ENCODE measurements around the gene KPRP. TPM values are rescaled to one million over a fixed set of nuclear protein-coding genes. Genes with fewer than 3 reads are reported as not detected.

KPRP gene
- total RNA-seq, 1 experiment from 2014 or later: not detected

DNA sequence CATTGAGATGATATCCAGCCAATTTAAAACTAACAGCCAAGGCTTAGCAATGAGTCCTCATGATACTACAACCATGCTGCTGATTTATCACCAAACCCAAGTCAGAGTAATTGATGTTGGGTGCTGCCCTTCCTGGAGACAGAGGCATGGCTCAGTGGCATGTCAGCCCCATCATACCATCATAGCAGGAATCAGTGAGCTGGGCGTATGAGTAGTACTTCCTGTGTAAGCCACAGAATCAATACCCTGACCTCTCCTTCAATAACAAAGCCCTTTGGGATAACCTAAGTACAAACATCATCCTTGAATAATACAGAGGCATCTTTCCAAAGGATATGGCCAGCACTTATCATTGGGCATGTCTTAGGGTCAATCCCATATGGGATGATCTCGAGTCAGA, 25.3 kb downstream of the KPRP start:
- intact Hi-C loops (cut with micrococcal nuclease; ENCODE audit: unreplicated experiment): no loop called here
- no TSS peak for BruUV-seq (replicated peaks)
- POLR2A ChIA-PET: no interaction called here
- no peaks in the 10 kb centered on the region for H3K36me3 Mint-ChIP-seq (ENCODE audit: insufficient read depth, unreplicated experiment)
- Histone ChIP-seq H3K36me3 (ENCODE audit: control insufficient read depth, insufficient read depth, low read length) (no peaks in the 10 kb centered on the region), H3K9me3 (no peaks in the 10 kb centered on the region), H3K27me3 (replicated peaks; ENCODE audit: control insufficient read depth, insufficient read depth, low read length) (no peaks in the 10 kb centered on the region; the same call in 1 of the 2 replicates), H3K4me3 (ENCODE audit: low read depth, low read length) (no peak overlapping the region), H3K4me1 (0 out of 2 replicates have a peak, but pooled peaks cover 4% of the 10 kb centered on the region)
- no peak for DNase-seq
- H3K4me3 Mint-ChIP-seq (ENCODE audit: unreplicated experiment): no peak overlapping the region
- peaks cover 14% of the 10 kb centered on the region for H3K27me3 Mint-ChIP-seq (ENCODE audit: insufficient read depth, unreplicated experiment)
- no peak overlapping the region for H3K27ac Mint-ChIP-seq (ENCODE audit: unreplicated experiment)
- TF ChIP-seq, protein P1, sequence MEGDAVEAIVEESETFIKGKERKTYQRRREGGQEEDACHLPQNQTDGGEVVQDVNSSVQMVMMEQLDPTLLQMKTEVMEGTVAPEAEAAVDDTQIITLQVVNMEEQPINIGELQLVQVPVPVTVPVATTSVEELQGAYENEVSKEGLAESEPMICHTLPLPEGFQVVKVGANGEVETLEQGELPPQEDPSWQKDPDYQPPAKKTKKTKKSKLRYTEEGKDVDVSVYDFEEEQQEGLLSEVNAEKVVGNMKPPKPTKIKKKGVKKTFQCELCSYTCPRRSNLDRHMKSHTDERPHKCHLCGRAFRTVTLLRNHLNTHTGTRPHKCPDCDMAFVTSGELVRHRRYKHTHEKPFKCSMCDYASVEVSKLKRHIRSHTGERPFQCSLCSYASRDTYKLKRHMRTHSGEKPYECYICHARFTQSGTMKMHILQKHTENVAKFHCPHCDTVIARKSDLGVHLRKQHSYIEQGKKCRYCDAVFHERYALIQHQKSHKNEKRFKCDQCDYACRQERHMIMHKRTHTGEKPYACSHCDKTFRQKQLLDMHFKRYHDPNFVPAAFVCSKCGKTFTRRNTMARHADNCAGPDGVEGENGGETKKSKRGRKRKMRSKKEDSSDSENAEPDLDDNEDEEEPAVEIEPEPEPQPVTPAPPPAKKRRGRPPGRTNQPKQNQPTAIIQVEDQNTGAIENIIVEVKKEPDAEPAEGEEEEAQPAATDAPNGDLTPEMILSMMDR (IDR thresholded peaks at IDR 0.05; ENCODE audit: insufficient read depth in 1 of 2, low read depth in 1 of 2, low read length in 1 of 2, severe bottlenecking in 1 of 2, unreplicated experiment in 1 of 2): no peak
- no peaks in the 10 kb centered on the region for H3K9me3 Mint-ChIP-seq (ENCODE audit: unreplicated experiment)
- H3K4me1 Mint-ChIP-seq (ENCODE audit: low read depth, unreplicated experiment): no peaks in the 10 kb centered on the region
- CTCF ChIA-PET: no interaction called here

DNA sequence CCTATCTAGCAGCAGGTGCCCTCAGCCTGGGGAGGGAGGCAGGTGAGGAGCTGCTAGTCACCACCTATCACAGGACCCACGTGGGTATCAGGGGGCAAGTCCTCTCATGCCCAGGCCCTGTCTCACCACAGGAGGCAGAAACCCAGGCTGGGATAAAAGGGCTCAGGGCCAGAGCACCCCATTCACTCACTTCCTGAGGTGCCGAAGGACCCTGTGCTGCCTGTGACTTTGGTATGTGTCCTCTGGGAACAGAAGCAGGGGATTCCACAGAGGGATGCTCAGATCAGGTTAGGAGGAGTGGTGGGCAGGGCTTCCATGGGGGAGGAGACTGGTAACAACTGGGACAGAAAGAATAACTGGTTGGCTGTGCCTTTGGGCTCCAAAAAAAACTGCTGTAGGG, 28.3 kb downstream of the KPRP start, which contains the start of gene LCE1E:
TSS of gene LCE1E (plus strand) at position 181 of the 400 bp plus-strand sequence. CDS start 1,043 bp downstream, outside the sequence.
- Histone ChIP-seq H3K4me1 (0 out of 2 replicates have a peak, but pooled peaks cover 4% of the 10 kb centered on the region), H3K27me3 (replicated peaks; ENCODE audit: control insufficient read depth, insufficient read depth, low read length) (no peaks in the 10 kb centered on the region; the same call in 1 of the 2 replicates), H3K36me3 (ENCODE audit: control insufficient read depth, insufficient read depth, low read length) (no peaks in the 10 kb centered on the region), H3K4me3 (ENCODE audit: low read depth, low read length) (no peak within 1 kb of the TSS), H3K9me3 (no peaks in the 10 kb centered on the region)
- intact Hi-C loops (cut with micrococcal nuclease; ENCODE audit: unreplicated experiment): loop anchor here (1.0 kb wide), 1 partner anchor 13 kb away; no protein-coding TSS in a partner anchor
- no peaks in the 10 kb centered on the region for H3K9me3 Mint-ChIP-seq (ENCODE audit: unreplicated experiment)
- peaks cover 12% of the 10 kb centered on the region for H3K27me3 Mint-ChIP-seq (ENCODE audit: insufficient read depth, unreplicated experiment)
- ChIA-PET POLR2A (no interaction called here), CTCF (no interaction called here)
- no TSS peak for BruUV-seq (replicated peaks)
- TF ChIP-seq, protein P1 (IDR thresholded peaks at IDR 0.05; ENCODE audit: insufficient read depth in 1 of 2, low read depth in 1 of 2, low read length in 1 of 2, severe bottlenecking in 1 of 2, unreplicated experiment in 1 of 2): no peak
- no peak within 1 kb of the TSS for H3K4me3 Mint-ChIP-seq (ENCODE audit: unreplicated experiment)
- no peaks in the 10 kb centered on the region for H3K36me3 Mint-ChIP-seq (ENCODE audit: insufficient read depth, unreplicated experiment)
- DNase-seq: no peak
- H3K27ac Mint-ChIP-seq (ENCODE audit: unreplicated experiment): no peak within 1 kb of the TSS
- H3K4me1 Mint-ChIP-seq (ENCODE audit: low read depth, unreplicated experiment): no peaks in the 10 kb centered on the region

DNA sequence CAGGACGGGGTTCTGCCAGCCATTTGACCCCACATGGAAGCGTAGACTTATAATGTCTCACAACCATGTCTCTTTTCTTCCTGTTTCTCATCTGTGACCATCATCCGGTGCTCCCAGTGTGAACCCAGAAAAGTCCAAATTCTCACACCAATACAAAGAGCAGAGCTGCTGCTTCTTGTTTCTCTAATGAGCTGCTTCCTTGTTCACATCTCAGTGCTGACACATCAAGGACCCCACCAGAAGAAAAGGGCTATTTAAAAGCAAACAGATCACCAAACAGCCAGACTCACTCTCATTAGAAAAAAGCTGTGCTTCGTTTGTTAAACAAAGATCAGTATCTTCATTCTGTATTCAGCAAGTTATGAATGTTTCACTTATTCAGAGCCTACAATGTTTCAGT, 37.9 kb downstream of the KPRP start:
- CTCF ChIA-PET: no interaction called here
- no peaks in the 10 kb centered on the region for H3K4me1 Mint-ChIP-seq (ENCODE audit: low read depth, unreplicated experiment)
- peaks cover 10% of the 10 kb centered on the region for H3K27me3 Mint-ChIP-seq (ENCODE audit: insufficient read depth, unreplicated experiment)
- no peak for DNase-seq
- no TSS peak for BruUV-seq (replicated peaks)
- Histone ChIP-seq H3K4me3 (ENCODE audit: low read depth, low read length) (no peak overlapping the region), H3K36me3 (ENCODE audit: control insufficient read depth, insufficient read depth, low read length) (no peaks in the 10 kb centered on the region), H3K9me3 (no peaks in the 10 kb centered on the region; the same call in 1 of the 2 replicates), H3K4me1 (no peaks in the 10 kb centered on the region), H3K27me3 (replicated peaks; ENCODE audit: control insufficient read depth, insufficient read depth, low read length) (no peaks in the 10 kb centered on the region)
- H3K9me3 Mint-ChIP-seq (ENCODE audit: unreplicated experiment): no peaks in the 10 kb centered on the region
- no peak overlapping the region for H3K27ac Mint-ChIP-seq (ENCODE audit: unreplicated experiment)
- intact Hi-C loops (cut with micrococcal nuclease; ENCODE audit: unreplicated experiment): no loop called here
- H3K36me3 Mint-ChIP-seq (ENCODE audit: insufficient read depth, unreplicated experiment): no peaks in the 10 kb centered on the region
- TF ChIP-seq, protein P1 (IDR thresholded peaks at IDR 0.05; ENCODE audit: insufficient read depth in 1 of 2, low read depth in 1 of 2, low read length in 1 of 2, severe bottlenecking in 1 of 2, unreplicated experiment in 1 of 2): no peak
- no peak overlapping the region for H3K4me3 Mint-ChIP-seq (ENCODE audit: unreplicated experiment)
- POLR2A ChIA-PET: no interaction called here
